GM21360 (cell line): ENCODE data around the gene THSD7B.
"Not testable (repeated sequence)": the region's sequence is repeated elsewhere in the genome, so short reads cannot be mapped to it uniquely, and the experiment has no call there.

ENCODE experiments used
- ATAC-seq: cut with Tn5 transposase; IDR thresholded peaks from one replicate; pipeline ENCODE4 v1.9.1; 2021; ENCODE audit warnings: mild to moderate bottlenecking, moderate library complexity; ENCODE audit not compliant: unreplicated experiment

The THSD7B gene

DNA sequence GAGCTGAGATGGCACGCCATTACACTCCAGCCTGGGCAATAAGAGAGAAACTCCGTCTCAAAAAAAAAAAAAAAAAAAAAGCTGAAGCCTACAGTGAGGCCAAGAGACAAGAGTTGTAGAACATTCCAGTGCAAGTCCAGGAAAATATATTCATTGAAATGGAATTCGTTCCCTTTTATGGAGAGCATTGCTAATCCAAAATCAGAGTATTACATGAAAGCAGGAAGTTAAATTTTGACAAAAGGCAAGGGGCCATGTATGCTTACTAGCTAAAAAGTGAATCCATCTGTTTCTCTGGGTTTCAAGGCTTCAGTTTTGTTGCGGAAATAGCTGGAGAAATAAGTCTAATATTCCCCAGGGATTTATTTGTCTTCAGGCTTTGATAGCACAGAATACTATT, 471.7 kb downstream of the THSD7B start:
- ATAC-seq, result no peak

DNA sequence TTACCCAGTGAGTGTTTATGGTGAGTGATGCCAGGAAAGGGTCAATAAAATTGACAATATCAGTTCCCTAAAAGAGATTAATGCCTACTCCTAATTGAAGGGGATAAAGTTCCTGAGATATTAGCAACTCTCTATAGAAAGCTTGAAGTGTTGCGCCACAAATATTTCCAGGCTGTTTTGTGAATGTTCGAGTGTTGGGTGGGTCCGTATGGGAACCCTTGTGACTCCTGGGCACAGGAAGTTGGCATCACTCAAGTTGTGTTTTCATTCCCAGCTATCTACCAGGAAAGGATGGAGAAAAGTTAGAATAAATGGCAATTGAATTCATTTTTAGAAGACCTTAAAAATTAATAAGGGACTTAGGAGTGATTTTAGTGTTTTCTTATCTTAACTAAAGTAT, 472.7 kb downstream of the THSD7B start:
- no peak for ATAC-seq

DNA sequence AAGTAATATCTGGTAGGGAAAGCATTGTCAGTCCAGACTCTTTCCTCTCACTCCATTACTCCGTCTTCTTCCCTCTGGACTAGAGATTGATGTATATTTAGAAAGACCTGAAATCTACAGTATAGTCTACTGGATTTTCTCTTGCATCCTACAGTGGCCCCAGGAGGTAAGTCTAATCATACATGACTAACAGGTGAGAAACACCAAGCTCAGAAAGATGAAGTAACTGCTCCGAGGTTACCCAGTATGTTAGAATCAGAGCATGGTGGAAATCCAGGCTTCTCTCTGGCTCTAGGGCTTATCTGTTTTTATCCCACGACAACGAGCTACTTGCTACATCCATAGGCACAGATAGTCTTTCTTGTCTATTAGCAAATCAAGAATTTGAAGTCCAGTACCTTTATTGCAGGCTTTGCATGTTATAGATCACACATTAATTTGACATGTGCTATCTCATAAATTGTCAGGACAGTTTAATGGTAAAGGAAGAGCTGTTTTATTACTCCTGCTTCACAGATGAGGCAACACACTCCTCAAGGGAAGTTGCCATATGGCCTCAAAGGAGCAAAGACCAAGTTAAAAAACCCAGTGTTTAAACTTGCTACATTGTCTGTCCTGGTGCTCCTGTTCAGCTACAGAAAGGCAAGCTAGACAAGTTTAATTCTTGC, 484.3 kb downstream of the THSD7B start:
- no peak for ATAC-seq

DNA sequence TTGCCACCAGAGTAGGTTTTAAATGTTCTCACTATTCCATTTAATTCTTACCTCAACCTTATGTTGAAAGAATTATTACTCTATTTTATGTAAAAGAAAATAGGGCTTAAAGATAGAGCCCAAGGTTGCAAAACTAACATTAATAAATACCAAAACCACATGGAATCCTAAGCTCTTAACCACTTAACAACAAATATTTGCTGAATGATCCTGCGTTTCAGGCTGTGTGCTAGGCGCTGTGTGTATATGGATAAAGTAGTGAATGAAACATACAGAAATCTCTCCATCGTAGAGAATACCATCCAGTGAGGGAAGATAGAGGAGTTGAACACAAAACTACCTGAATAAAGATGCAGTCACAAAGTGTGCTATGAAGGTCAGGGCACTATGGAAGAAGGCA, 485.1 kb downstream of the THSD7B start:
- no peak for ATAC-seq

DNA sequence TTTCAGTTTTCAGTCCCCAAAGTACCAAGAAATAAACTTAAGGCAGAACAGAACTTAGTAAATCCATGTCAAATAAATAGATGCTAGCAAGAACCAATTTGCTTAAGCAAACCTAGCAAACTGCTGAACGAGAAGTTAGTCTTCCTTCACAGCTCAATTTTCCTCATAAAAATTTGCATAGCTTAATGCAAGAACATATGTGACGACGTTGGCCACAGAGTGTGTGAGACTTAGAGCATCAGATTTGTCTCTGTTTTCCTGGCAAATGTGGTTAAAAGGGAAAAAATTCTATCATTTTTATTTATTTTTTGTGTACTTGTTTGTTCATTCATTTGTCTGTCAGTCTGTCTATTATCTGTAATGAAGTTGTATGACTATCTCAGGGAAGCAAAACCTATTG, 485.7 kb downstream of the THSD7B start:
- ATAC-seq, result no peak

DNA sequence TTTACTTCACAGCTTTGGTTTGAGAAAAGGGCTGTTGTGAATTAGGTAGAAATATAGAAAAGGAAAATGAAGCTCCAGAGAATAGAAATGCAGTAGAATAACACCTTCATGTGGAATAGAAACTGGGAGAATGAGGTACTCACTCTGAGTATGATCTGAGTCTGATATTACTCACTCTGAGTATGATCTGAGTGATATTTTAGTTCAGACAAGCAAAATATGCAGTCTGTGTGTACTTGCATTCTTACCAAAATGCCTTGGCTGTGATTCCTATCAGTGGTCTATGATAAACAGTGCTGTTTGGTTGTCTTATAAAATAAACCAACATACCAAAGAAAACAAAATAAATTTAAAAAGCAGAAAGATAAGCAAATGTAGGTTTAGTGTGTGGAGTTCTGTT, 487.6 kb downstream of the THSD7B start:
- ATAC-seq, result peak; percentile 49

DNA sequence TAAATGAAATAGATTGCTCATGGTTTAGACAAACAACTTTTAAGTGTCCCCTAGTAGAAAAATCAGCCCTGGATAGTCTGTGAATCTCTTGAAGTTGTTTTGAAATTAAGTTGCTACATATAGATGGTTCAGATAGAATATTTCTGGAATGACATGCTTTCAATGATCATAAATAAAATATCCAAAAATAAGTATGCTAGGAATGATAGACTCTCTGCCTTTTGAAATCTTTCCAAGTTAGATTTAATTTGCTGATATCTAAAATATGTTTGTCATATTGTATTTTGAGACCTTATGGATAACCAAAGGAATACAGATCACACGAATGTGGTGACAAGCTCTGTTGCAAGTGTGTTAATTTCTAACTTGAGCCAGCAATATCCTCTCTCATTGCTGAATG, 488.7 kb downstream of the THSD7B start:
- no peak for ATAC-seq

DNA sequence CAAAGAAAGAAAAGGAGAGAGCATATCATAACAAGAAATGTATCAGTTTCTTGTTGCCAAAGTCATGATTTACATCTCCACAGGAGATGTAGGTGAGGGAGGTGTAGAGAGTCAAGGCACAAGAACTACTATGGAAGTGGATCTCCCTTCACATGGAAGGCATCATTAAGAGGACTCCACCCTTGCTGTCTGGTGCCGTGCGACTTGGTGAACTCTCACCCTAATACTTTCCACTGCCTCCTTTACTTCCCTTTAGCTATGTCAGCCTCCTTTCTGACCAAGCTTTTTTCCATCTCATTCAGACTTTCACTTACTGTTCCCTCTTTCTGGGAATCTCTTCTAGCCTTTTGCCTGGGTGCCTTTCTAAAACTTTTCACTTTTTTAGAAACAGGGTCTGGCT, 490.0 kb downstream of the THSD7B start:
- ATAC-seq, result no peak

DNA sequence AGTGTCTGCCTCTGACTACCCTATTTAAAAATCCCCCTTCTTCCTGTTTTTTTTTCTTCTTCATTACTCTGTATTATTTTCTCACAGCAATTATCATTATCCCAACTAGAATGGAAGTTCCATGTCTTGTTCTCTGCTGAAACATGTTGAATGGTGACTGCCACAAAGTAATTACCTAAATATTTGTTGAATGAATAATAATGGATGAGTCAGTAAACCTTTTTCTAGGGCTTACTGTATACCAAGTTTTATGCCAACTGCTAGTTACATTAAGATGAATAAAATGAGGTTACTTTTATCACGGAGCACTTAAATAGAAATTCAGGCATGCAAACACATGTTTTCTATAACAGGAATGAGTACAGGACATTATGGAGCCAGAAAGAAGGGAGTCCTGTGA, 490.6 kb downstream of the THSD7B start:
- ATAC-seq, result no peak

DNA sequence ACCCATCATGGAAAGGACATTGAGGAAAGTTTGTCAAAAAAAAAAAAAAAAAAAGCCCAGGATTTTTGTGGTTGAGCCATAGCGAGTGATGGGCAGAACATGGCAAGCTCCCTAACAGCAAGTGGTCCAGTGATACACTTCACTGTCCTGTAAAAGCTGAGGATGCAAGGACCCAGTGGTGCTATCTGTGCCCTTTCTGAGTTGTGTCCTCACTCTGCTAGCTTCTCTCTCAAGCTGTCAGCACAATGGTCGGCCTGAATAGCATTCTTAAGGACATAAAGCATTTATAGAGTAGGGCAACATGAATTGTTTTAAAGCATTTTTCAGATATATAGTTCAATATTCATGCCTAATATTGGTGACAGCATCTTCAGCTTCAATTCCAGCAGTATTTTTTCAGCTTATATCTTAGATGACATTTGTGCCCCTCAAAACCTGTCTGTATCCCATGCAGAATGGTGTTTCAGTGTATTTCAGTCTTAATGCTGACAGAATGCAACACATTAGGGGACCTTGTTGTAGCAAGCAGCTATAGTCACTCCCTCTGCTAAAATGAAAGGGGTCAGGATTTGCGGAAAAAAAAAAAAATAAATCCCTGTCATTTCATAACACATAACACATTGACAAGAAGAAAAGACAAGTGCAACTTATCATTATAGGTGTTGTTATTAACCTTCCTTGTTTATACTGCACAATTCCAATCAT, 496.7 kb downstream of the THSD7B start:
- ATAC-seq, result no peak

DNA sequence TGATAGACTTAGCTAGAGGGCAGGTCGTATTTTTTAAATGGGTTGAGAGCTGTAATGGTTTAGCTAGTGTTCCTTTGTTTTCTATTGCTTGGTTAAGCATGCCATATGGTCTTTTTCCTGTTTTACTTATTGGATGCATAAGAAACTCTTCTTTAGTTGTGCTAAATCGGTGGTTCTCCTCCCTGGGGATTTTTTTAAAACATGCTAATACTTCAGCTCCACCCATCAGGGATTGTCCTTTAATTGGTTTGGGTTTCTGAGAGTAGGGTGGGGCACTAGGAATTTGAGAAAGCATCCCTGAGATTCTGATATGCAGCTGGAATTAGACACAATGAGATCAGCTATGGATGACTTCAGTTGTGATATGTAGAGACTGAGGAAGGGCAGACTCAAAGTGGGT, 497.2 kb downstream of the THSD7B start:
- ATAC-seq, result no peak

DNA sequence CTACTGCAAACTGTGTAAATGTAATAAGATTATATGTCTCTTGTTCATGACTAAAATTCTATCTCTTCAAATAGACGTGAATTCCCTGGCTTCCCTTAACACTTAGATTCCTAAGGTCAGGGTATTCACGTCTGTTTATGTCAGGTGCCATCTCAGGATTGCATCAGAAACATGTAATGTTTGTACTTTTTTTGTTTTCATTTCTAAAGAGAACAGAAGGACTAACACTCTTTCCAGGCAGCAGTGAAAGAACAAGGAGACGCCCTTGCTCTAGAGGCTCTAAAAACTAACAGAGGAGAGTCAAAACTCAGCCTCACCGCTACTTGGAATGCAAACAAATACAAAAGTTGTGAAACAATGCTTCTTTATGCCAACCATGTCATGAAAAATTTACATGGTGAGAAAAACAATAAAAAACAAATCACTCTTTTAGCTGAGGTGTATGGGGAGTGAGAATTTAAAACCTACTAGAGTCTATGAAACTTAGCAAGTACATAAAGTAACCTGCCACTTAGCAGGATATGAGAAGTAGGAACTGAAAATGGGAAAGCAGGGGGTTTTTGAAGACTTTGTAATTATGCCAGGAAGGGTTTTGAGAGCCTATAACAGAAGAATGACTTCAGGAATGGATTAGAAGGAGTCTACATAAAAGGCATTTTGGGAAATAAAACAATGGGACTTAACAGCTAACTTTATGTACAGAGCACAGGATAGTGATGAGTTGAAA, 522.7 kb downstream of the THSD7B start:
- ATAC-seq, result peak; percentile 57

DNA sequence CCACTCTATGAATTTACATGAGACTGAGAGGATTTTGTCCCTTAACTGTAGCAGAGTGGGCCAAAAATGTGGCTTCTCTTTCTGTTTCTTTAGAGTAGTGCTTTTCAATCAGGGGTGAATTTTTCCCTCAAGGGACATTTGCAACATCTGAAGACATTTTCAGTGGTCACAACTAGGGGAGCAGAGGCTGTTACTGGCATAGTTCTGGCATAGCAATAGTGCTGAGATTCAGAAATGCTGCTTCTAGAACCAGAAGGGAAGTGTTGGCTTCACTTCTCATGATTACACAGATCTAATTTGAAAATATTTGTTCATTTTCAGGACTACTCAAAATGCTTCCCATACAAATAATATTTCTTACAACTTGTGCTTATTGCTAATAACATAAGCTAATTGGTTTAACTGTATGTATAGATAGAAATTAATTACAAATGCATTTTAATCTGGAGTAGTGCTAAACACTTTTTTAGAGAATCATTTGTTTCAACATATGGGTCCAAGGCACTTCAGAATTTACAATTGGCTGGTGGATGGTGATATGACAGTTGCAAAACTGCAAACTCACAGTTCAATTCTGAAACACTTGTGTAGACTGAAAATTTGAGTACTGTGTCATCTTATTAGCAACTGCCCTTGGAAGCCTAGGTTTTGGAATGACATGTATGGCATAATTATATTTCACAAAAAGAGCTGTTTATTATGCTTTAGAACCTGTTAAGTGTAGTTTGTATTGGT, 526.7 kb downstream of the THSD7B start:
- no peak for ATAC-seq

DNA sequence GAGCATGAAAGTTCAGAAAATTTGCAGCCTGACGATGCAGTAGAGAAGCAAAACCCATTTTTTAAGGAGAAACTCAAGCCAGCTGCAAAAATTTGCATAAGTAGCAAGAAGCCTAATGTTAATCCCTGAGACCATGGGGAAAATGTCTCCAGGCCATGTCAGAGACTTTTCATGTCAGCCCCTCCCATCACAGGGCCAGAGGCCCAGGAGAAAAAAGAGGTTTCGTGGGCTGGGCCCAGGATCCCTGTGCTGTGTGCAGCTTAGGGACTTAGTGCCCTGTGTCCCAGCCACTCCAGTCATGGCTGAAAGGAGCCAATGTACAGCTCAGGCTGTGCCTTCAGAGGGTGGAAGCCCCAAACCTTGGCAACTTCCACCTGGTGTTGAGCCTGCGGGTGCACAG, 533.0 kb downstream of the THSD7B start:
- no peak for ATAC-seq

DNA sequence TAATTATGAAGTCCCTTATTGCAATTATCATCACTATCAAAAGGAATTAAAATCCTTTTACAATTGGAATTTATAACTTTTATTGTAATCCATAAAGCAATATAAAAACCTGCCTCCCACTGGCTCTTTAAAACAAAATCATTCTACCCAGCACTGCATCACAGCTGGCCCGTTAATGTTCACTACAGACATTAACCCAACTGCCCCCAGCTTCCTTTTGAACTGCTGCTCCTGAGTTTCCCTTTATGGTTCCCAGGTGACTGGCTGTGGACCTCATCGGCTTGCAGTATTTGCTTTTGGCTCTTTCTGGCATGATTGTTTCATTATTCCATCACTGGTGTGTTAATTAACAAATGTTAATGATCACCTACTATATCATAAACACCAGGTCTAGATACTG, 535.6 kb downstream of the THSD7B start:
- no peak for ATAC-seq

DNA sequence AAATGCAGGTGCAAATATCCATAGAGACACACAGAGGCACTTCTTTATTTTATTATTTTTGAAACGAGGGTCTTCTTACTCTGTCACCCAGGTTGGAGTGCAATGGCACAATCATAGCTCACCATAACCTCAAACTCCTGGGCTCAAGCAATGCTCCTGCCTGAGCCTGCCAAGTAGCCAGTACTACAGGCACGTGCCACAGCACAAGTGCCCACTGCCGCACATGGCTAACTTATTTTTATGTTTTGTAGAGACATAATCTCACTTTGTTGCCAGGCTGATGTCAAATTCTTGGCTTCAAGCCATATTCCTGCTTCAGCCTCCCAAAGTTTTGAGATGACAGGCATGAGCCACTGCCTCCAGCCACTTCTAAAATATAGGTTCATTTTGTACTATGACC, 537.6 kb downstream of the THSD7B start:
- no peak for ATAC-seq

DNA sequence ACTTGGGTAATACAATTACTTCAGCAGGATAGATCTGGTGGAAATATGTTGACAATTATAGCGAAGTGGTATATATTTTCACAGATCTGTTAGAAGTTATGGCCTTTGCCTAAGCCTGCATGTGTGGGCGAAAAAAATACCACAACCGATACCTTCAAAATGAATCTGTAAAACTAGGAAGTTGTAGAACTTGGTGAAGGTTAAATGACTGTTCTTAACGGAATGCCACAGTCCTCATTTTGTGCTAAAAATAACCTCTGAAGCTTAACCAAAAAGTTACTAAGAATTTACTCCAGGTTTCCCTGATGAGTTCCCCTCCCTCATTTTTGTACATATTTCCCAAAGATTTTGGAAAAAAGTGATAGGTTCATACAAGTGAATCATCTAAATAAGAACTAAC, 550.7 kb downstream of the THSD7B start:
- no peak for ATAC-seq

DNA sequence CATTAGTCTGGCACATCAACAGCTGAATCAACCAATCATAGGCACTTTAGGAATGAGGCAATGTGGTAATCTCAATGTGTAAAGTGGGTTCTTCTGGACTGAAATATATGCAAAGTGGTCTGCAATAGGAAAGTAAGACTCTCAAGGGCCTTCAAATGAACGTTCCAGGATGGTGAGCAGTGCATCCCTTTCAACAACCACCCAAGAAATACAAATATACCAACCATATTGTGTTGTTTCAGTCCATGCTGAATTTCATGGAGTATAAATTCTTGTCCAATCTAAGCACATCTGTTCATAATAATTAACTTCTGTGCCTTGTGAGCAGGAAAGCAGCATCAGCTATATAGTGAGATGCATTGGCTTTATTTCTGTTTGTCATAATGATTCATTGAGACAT, 556.2 kb downstream of the THSD7B start:
- ATAC-seq, result no peak

DNA sequence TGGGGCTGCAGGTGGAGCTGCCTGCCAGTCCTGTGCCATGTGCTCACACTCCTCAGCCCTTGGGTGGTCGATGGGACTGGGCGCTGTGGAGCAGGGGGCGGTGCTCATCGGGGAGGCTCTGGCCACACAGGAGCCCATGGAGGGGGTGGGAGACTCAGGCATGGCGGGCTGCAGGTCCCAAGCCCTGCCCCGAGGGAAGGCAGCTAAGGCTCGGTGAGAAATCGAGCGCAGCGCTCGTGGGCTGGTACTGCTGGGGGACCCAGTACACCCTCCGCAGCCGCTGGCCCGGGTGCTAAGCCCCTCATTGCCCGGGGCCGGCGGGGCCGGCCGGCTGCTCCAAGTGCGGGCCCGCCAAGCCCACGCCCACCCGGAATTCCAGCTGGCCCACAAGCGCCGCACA, 566.2 kb downstream of the THSD7B start:
- not testable (repeated sequence) for ATAC-seq

DNA sequence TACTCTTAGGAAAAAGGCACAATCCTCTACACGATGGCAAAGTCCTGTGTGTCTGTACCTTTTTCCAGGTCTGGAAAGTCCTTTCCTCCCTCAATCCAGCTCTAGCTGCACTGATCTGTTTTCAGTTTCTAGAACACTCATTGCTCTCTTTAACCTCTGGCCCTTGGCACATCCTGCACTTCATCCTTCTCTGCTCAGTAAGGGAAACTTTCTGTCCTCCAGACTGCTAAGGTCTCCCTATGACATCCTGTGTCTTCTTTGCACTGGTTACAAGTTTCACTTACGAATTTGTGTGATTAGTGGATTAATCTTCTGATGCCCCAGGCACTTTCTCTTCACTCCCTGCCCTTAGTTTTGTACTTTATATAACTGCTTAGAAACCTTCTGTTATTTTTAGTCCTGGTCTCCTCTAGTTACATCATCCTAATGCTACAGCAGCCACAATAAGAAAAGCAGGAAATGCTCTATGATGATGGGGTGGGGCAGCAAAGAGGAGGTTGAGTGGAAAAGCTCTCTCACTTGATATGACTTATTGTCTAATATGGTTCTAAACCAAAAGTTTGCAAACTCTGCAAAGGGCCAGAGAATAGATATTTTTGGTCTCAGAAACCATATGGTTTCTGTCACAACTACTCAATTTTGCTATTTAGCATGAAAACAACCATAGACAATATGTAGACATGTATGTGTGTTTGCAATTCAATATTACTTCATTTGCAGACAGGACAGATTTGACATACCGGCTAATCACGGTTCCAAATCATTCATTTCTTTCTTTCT, 568.2 kb downstream of the THSD7B start:
- ATAC-seq, result no peak

DNA sequence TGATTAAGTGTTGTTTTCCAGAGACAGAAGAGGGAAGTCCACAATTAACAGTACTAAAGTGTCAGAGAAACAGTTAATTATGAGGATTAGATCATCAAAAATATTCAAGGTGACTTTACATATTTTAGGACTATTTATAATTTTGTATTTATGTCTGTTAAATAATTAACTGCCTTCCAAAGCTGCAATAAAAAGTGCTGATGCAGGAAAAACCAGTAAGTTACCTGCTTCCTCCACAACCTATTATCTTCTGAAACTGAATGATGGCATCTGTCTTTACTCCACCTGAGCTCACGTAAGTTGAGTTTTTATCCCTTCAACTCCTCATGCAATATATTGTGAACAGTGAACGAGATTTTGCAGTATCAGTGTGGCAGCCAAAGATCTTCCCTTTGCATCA, 570.7 kb downstream of the THSD7B start:
- ATAC-seq, result no peak
